ENCODE data around the gene MAML2.

Gene MAML2

GRCh38 chr11:96316869-96317268, 26.1 kb downstream of the MAML2 start:
- DNase-seq: no peak

GRCh38 chr11:96315476-96315875, 27.5 kb downstream of the MAML2 start:
- DNase-seq: no peak

- no peak for DNase-seq
Observed at GRCh38 chr11:96314326-96315020, 28.5 kb downstream of the MAML2 start.

GRCh38 chr11:96313163-96313562, 29.8 kb downstream of the MAML2 start:
- no peak for DNase-seq

GRCh38 chr11:96311120-96311568, 31.9 kb downstream of the MAML2 start:
- DNase-seq: no peak

GRCh38 chr11:96310236-96310635, 32.8 kb downstream of the MAML2 start:
- DNase-seq: no peak

GRCh38 chr11:96309643-96310017, 33.4 kb downstream of the MAML2 start:
- DNase-seq: no peak

GRCh38 chr11:96309016-96309642, 33.9 kb downstream of the MAML2 start:
- DNase-seq: no peak

GRCh38 chr11:96307776-96308140, 35.2 kb downstream of the MAML2 start:
- no peak for DNase-seq

- DNase-seq: no peak
Observed at GRCh38 chr11:96306933-96307775, 35.8 kb downstream of the MAML2 start.

- DNase-seq: no peak
Observed at GRCh38 chr11:96306600-96306932, 36.4 kb downstream of the MAML2 start.

GRCh38 chr11:96306071-96306470, 36.9 kb downstream of the MAML2 start:
- DNase-seq: no peak

- DNase-seq: no peak
Observed at GRCh38 chr11:96303980-96304379, 39.0 kb downstream of the MAML2 start.

- no peak for DNase-seq
Observed at GRCh38 chr11:96303064-96303463, 39.9 kb downstream of the MAML2 start.

GRCh38 chr11:96301818-96302217, 41.2 kb downstream of the MAML2 start:
- no peak for DNase-seq

GRCh38 chr11:96299155-96299888, 43.7 kb downstream of the MAML2 start:
- no peak for DNase-seq

GRCh38 chr11:96295369-96295768, 47.6 kb downstream of the MAML2 start:
- DNase-seq: no peak

- DNase-seq: no peak
Observed at GRCh38 chr11:96294289-96294688, 48.7 kb downstream of the MAML2 start.

- DNase-seq: no peak
Observed at GRCh38 chr11:96293598-96294021, 49.4 kb downstream of the MAML2 start.

GRCh38 chr11:96293109-96293508, 49.9 kb downstream of the MAML2 start:
- DNase-seq: no peak

GRCh38 chr11:96292291-96293010, 50.5 kb downstream of the MAML2 start:
- DNase-seq: no peak

- no peak for DNase-seq
Observed at GRCh38 chr11:96290631-96291030, 52.4 kb downstream of the MAML2 start.

GRCh38 chr11:96290031-96290430, 53.0 kb downstream of the MAML2 start:
- no peak for DNase-seq
